ENCODE measurements around the gene MLST8.

MLST8 gene

DNA sequence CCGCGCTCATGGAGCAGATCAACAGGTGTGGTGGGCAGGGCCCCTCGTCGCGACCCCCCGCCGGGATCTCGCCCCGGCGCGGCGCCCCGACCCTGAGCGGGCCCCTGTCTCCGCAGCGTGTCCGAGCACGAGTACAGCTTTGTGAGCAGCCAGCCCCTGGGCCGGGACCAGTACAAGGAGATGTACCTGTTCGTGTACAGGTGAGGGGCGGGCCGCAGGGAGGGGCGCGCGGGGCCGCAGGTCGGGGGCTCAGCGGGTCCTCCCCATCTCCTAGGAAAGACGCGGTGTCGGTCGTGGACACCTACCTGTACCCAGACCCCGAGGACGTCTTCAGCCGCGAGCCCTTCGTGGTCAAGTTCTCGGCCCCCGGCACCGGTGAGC lies 31.8 kb downstream of the MLST8 start:
- no peak for TF ChIP-seq TAF1 (IDR thresholded peaks at IDR 0.05; ENCODE audit: low read depth)

DNA sequence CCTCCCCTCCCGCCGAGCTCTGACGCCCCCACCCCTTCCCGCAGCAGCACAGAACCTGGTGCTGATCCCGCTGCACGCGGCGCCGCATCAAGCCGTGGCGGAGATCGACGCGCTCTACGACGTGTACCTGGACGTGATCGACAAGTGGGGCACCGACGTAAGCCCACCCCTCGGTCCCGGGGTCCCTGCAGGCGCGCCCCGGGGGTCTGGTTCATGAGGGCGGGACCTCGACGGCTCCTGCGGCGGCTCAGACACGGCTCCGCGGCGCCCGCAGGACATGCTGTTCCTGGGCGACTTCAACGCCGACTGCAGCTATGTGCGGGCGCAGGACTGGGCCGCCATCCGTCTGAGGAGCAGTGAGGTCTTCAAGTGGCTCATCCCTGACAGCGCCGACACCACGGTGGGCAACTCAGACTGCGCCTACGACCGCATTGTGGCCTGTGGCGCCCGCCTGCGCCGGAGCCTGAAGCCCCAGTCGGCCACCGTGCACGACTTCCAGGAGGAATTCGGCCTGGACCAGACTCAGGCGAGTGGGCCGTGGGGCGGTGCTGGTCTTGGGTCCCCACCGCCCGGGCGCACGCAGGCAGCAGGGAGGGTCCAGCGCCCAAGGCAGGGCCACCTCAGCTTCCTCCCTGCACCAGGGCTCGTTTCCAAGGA lies 32.4 kb downstream of the MLST8 start:
- TF ChIP-seq ZBTB7A (IDR thresholded peaks at IDR 0.05; ENCODE audit: low read depth) (no peak), TEAD4 (IDR thresholded peaks at IDR 0.05) (no peak), TCF12 (IDR thresholded peaks at IDR 0.05; ENCODE audit: low read depth) (no peak)

DNA sequence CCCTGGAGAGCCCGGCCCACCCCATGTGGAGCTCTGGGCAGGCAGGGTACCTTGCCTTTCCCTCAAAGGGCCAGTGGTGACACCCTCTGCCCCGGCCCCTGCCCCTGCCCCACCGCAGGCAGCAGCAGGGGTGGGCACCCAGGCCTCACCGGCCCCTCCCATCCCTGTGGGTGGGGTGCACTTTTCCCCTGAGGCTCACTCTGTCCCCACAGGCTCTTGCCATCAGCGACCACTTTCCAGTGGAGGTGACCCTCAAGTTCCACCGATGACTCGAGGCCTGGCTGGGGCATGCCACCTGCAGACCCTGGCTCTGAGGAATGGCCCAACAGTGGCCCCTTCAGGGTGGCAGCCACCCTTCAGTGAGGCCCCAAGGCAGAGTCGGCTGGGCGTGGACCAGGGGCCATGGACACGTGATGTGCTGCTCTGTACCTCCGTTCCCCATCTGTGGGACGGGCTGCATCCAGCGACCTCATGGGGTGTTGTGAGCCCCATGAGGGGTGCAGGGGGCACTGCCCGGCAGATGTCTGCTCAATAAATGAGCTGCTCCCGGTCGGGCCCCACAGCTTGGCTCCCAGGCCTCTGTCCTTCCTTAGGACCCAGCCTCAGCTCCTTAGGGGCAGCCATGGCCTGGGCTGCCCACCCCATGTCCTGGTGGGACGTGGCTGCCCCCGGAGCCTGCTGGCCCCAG lies 33.0 kb downstream of the MLST8 start:
- TF ChIP-seq CEBPB (IDR thresholded peaks at IDR 0.05), result no peak
- no peak for TF ChIP-seq REST (IDR thresholded peaks at IDR 0.05; ENCODE audit: low read depth)
- no peak for TF ChIP-seq CREB1 (IDR thresholded peaks at IDR 0.05; ENCODE audit: low read depth)
- no peak for TF ChIP-seq EP300 (IDR thresholded peaks at IDR 0.05; ENCODE audit: borderline replicate concordance)
- TF ChIP-seq YY1 (IDR thresholded peaks at IDR 0.05; ENCODE audit: low read depth), result no peak
- no peak for TF ChIP-seq TEAD4 (IDR thresholded peaks at IDR 0.05)
- no peak for TF ChIP-seq TAF1 (IDR thresholded peaks at IDR 0.05; ENCODE audit: low read depth)
- no peak for TF ChIP-seq NFIC (IDR thresholded peaks at IDR 0.05)
- no peak for TF ChIP-seq TCF12 (IDR thresholded peaks at IDR 0.05; ENCODE audit: low read depth)
- TF ChIP-seq, protein P1, sequence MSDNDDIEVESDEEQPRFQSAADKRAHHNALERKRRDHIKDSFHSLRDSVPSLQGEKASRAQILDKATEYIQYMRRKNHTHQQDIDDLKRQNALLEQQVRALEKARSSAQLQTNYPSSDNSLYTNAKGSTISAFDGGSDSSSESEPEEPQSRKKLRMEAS (IDR thresholded peaks at IDR 0.05), result no peak
- TF ChIP-seq RAD21 (IDR thresholded peaks at IDR 0.05; ENCODE audit: low read depth), result no peak

DNA sequence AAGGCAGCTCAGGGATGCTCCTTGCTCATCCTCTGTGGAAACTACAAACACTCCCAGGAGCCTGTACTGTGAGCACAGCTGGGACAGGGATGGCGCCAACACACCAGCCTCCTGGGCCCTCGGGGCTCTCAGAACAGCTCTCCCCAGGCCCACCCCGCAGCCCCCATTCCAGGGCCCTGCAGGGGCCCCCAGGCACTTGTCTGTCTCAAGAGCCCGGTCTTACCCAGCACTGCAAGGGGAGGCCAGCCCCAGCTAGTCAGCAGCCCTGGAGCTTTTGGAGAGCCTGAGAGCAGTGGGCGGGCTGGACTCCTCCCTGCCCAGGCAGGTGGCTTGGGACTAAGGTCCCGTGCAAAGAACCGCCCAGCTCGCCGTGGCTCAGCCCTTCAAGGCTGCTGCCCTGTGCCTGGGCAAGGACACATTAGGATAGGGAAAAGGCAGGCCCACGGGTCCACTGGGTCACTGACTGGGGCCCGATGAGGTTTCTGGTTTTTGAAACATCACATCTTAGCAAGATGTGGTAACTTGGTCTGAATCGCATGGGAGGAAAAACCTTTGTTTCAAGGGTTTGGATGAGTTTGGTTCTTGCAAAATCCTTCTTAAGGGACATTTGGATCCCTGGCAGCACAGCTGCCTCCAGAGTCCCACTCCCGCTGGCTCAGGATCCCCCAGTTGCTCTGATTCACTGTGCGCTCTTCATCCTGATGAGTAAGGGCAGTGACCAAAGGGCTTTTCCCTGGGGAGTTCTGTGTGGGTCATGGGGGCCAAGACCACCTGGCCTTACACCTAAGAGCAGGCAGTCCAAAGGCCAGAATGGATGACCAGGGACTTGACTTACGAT lies 33.8 kb downstream of the MLST8 start:
- TF ChIP-seq CREB1 (IDR thresholded peaks at IDR 0.05; ENCODE audit: low read depth) (no peak), TCF12 (IDR thresholded peaks at IDR 0.05; ENCODE audit: low read depth) (no peak), ZBTB7A (IDR thresholded peaks at IDR 0.05; ENCODE audit: low read depth) (no peak), FOXM1 (IDR thresholded peaks at IDR 0.05; ENCODE audit: borderline replicate concordance, low read depth) (no peak), YY1 (IDR thresholded peaks at IDR 0.05; ENCODE audit: low read depth) (no peak)
- TF ChIP-seq, protein P2, sequence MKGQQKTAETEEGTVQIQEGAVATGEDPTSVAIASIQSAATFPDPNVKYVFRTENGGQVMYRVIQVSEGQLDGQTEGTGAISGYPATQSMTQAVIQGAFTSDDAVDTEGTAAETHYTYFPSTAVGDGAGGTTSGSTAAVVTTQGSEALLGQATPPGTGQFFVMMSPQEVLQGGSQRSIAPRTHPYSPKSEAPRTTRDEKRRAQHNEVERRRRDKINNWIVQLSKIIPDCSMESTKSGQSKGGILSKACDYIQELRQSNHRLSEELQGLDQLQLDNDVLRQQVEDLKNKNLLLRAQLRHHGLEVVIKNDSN (IDR thresholded peaks at IDR 0.05), result no peak

DNA sequence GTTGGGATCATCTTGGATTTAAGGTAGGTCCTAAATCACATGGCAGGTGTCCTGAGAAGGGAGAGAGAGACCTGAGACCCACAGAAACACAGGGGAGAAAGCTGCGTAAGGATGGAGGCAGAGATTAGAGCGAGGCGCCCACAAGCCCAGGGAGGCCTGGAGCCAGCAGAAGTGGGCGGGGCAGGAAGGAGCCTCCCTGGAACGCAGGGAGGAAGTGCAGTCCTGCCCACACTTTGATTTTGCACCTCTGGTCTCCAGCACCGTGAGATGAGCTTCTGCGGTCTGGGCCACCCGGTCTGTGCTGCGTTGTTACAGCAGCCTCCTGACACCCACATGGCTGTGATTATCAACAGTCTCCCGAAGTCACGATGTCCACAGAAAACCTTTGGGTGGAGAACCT lies 37.3 kb downstream of the MLST8 start:
- TF ChIP-seq CREB1 (IDR thresholded peaks at IDR 0.05; ENCODE audit: low read depth), result no peak
- no peak for TF ChIP-seq TCF12 (IDR thresholded peaks at IDR 0.05; ENCODE audit: low read depth)
- TF ChIP-seq TAF1 (IDR thresholded peaks at IDR 0.05; ENCODE audit: low read depth), result no peak
- TF ChIP-seq REST (IDR thresholded peaks at IDR 0.05; ENCODE audit: low read depth), result no peak
- TF ChIP-seq CEBPB (IDR thresholded peaks at IDR 0.05), result no peak
- no peak for TF ChIP-seq EP300 (IDR thresholded peaks at IDR 0.05; ENCODE audit: borderline replicate concordance)
- TF ChIP-seq, protein P2 (IDR thresholded peaks at IDR 0.05), result no peak
- TF ChIP-seq TEAD4 (IDR thresholded peaks at IDR 0.05), result no peak
- no peak for TF ChIP-seq EGR1 (IDR thresholded peaks at IDR 0.05)
- TF ChIP-seq NFIC (IDR thresholded peaks at IDR 0.05), result no peak
- no peak for TF ChIP-seq FOXM1 (IDR thresholded peaks at IDR 0.05; ENCODE audit: borderline replicate concordance, low read depth)
- TF ChIP-seq RAD21 (IDR thresholded peaks at IDR 0.05; ENCODE audit: low read depth), result no peak
- no peak for TF ChIP-seq YY1 (IDR thresholded peaks at IDR 0.05; ENCODE audit: low read depth)
- TF ChIP-seq, protein P1 (IDR thresholded peaks at IDR 0.05), result no peak
- no peak for TF ChIP-seq ZBTB7A (IDR thresholded peaks at IDR 0.05; ENCODE audit: low read depth)

Measured in Ishikawa (cell line).